ENCODE measurements around the gene ASRGL1. TPM values are rescaled to one million over a fixed set of nuclear protein-coding genes. Genes with fewer than 3 reads are reported as not detected.

Gene ASRGL1
- total RNA-seq, 1 experiment from 2014 or later = 51.6 TPM

Other genes starting within 250 kb of the ASRGL1 start
- gene INCENP, start 213.4 kb upstream of the ASRGL1 start, total RNA-seq (2021) = 125 to 158 TPM (median 126 TPM) in 3 replicates
- gene SCGB1D1, start 147.2 kb upstream of the ASRGL1 start, total RNA-seq (2021) = not detected in 3 replicates
- gene SCGB2A1, start 128.8 kb upstream of the ASRGL1 start, total RNA-seq (2021) = not detected in 3 replicates
- not detected in 3 replicates for gene SCGB1D2, start 95.2 kb upstream of the ASRGL1 start, total RNA-seq (2021)
- not detected in 3 replicates for gene SCGB2A2, start 67.3 kb upstream of the ASRGL1 start, total RNA-seq (2021)
- not detected in 3 replicates for gene SCGB1D4, start 38.4 kb upstream of the ASRGL1 start, total RNA-seq (2021)
- 1.1 to 1.6 TPM (median 1.2 TPM) in 3 replicates for gene SCGB1A1, start 81.6 kb downstream of the ASRGL1 start, total RNA-seq (2021)
- gene AHNAK, start 209.4 kb downstream of the ASRGL1 start, total RNA-seq (2021) = 10.9 to 21.0 TPM (median 11.5 TPM) in 3 replicates
- gene EEF1G, start 236.4 kb downstream of the ASRGL1 start, total RNA-seq (2021) = 1,667 to 1,857 TPM (median 1,846 TPM) in 3 replicates

Data from WTC11 (cell line).